GM19455 (cell line): ENCODE data around the gene PTEN.

Experiments
- ATAC-seq: cut with Tn5 transposase; IDR thresholded peaks from one replicate; pipeline ENCODE4 v1.9.1; 2021; ENCODE audit not compliant: unreplicated experiment

PTEN gene

GRCh38 chr10:87915989-87916388 is 52.6 kb downstream of the PTEN start:
- ATAC-seq: no peak

DNA sequence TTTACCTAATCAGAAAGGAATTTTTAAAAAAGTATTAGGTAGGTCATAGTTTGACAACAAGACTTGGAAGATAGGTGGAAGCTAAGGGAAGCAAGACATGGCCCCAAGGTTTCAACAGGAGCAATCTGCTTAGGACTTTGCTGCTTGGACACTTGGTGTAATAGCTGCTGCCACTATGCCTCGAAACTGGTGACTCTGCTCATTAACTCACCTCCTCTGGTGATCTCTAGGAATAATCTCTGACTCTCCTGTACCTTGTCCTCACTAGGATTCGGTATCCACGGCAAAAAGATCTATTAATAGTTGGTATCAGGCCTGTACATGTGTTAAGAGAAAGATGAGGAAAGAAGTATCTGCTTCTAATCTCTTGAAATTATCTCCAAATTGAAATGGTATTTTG is 53.1 kb downstream of the PTEN start:
- ATAC-seq: no peak

DNA sequence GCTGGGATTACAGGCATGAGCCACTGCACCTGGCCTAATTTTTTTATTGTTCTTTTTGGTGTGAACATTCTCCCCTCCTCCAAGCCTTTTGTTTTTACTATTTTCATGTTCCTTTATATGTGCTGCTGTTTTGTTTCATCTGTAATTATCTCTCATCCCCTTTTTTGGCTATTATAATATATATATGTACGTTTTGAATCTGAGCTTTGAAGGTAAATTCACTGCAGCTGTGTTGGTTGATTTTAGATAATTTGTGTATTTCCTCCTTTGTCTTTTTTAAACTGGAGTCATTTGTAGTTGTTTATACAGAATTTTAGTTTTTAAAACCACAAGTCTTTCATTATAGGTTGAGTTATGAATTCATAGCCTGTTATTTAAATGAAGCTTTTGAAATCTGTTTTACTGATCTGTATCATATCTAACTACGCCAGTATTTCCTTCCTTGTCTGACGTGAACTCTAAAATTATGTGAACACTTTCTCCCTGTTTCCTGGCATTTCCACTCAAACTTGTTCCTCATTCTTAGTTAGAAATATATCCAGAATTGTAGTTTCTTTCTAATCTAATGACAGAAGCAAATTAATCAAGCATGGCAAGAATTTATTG is 54.9 kb downstream of the PTEN start:
- ATAC-seq: no peak

DNA sequence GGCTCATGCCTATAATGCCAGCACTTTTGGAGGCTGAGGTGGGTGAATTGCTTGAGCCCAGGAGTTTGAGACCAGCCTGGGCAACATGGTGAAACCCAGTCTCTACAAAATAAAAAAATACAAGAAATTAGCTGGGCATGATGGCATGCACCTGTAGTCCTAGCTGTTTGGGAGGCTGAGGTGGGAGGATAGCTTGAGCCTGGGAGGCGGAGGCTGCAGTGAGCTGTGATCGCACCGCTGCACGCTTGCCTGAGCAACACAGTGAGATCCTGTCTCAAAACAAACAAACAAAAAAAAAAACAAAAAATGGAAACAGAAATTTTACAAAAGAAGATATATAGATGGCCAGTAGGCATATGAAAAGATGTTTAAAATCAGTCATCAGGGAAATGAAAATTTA is 57.1 kb downstream of the PTEN start:
- no peak for ATAC-seq

GRCh38 chr10:87921931-87922688 is 58.7 kb downstream of the PTEN start:
- no peak for ATAC-seq

GRCh38 chr10:87923233-87923632 is 59.8 kb downstream of the PTEN start:
- no peak for ATAC-seq

- ATAC-seq: no peak
Measured at GRCh38 chr10:87925570-87925969, 62.1 kb downstream of the PTEN start.

DNA sequence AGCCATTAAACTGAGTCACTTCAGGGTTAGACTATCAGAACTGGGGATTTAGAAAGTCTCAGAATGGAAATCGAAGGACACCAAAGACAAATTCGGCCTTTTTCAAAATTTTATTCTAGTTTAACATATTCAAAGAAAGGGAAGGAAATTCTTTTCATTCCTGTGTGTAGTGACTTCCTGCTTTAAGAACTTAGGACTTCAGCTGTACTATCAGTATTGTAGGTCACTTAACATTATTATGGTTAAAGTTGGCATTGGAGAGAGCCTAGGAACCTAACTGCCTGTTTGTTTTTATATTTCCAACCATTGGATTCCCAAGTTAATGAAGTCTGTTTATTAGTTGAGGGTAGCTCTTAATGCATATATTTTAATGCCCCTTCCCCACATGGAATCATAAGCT is 63.7 kb downstream of the PTEN start:
- no peak for ATAC-seq

GRCh38 chr10:87928996-87929395 is 65.6 kb downstream of the PTEN start:
- ATAC-seq: no peak

DNA sequence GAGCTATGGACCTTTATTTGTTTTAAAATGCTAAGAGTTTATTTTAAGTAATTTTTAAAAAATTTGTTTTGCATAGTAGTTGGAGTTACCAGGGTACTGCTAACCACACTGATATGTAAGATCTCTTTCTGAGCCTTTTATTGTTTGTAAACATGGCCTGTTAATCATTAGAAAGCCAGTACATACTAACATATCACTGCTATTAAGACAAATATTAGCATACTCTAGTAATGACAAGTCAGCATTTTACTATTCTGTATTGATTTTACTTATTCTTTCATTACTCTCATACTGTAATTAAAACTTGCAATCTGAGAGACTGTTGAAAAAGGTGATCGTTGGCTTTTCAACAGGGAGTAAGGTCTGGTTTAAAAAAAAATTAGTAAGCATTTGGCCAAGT is 66.7 kb downstream of the PTEN start:
- no peak for ATAC-seq

DNA sequence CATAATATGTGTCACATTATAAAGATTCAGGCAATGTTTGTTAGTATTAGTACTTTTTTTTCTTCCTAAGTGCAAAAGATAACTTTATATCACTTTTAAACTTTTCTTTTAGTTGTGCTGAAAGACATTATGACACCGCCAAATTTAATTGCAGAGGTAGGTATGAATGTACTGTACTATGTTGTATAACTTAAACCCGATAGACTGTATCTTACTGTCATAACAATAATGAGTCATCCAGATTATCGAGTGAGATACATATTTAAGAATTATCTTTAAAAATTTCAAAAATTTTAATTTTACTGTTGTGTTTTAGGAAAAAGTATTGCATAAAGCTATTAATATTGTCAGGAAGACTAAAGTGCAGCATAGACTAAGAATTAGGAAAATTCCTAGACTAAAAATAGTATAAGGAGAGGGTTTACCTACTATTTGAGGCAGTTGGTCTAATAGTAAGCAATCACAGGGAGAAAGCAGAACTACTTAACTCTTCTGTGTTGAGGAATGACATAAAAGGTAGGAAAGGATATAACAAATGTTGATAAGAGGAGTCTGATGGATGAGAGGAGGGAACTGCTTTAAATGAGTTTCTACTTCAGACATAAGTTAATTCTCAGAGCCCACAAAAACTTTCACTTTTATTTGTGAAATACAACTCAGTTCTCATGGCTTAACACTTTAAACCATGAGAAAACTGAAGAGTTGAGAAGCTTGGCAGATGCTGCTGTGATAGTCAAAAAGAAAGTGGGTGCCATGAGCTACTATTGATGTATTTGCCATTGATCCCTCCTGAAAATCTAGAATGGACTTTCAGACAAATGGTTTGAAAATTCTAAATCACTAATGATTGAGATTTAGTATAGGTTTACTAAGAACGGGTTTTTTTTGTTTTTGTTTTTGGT is 67.8 kb downstream of the PTEN start:
- no peak for ATAC-seq

- ATAC-seq: no peak
Measured at GRCh38 chr10:87931836-87932230, 68.4 kb downstream of the PTEN start.

GRCh38 chr10:87935290-87936141 is 72.1 kb downstream of the PTEN start:
- no peak for ATAC-seq

GRCh38 chr10:87940210-87940609 is 76.8 kb downstream of the PTEN start:
- ATAC-seq: no peak

DNA sequence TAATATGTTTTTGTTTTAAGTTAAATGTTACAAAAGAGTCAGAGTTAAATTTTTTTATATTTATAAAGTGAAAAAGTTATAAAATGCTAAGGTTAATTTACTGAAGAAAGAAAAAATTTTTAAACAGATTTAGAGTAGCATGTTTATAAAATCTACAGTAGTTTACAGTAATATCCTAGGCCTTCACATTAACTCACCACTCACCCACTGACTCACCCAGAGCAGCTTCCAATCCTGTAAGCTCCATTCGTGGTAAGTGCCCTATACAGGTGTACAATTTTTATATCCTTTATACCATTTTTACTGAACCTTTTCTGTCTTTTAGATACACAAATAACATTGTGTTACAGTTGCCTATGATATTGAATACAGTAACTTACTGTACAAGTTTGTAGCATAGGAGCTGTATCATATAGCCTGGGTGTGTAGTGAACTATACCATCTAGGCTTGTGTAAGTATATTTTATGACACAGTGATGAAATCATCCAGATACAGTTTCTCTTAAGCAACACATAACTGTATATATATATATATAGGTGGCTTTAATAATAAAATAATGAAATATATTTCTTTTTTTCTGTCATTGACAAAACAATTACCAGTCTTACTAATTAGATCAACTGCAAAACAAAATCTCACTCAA is 79.6 kb downstream of the PTEN start:
- no peak for ATAC-seq

GRCh38 chr10:87945984-87946383 is 82.6 kb downstream of the PTEN start:
- ATAC-seq: no peak

DNA sequence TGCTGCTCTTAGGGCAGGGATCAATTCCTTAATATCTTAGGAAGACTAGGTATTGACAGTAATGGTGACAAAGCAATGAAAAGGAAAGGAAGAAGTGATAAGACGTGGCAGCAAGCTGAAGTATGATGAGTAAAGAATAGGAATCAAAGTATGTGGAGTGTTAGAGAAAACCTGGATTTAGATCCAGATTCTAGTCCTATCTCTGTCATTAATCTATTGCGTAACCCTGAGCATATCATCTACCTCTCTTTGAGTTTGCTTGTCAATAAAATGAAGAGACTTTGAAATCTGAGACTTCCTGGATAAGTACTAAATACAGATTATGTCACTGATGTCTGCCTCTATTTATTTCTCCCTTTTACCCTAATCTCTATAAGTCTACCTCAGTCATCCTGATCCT is 89.2 kb downstream of the PTEN start:
- ATAC-seq: no peak

DNA sequence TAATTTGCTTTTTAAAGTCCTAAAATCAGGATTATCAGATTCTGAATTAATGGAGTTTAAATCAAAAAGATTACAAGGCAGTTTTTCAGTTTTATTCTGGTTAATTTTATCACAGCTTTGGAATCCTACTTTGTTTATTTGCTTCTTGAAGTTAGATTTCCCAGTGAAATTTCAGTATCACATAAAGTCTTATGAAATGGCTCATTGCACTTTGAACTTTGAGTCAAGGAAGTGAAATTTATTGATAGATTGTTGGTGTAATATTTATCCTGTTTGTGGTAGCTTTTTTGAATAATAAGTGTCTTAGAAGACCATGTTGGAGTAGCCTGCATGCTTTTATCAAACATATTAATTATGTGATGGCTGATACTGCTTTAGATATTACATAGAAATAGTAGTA is 92.6 kb downstream of the PTEN start:
- no peak for ATAC-seq

DNA sequence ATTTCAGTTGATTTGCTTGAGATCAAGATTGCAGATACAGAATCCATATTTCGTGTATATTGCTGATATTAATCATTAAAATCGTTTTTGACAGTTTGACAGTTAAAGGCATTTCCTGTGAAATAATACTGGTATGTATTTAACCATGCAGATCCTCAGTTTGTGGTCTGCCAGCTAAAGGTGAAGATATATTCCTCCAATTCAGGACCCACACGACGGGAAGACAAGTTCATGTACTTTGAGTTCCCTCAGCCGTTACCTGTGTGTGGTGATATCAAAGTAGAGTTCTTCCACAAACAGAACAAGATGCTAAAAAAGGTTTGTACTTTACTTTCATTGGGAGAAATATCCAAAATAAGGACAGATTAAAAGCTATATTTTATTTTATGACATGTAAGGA is 94.3 kb downstream of the PTEN start:
- ATAC-seq: no peak

- no peak for ATAC-seq
Measured at GRCh38 chr10:87960230-87960629, 96.8 kb downstream of the PTEN start.

DNA sequence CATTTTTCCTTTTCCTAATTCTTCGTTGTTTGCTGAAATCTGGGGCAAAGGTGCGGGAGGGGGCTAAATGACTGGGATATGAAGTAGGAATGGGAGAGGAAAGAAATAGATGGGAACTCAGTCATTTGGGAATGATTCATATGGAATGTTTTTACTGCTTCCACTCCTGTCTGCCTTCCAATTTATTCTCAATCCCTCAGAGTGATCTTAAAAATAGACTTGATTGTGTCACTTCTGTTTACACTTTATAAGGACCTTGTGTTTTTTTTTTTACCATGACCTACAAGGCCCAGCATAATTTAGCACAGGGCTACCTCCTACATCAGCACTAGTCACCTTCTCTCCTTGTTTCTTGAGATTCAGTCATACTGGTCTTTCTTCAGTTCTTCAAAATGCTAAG is 97.9 kb downstream of the PTEN start:
- no peak for ATAC-seq
